ENCODE measurements around the gene ENGASE.
"Not testable (repeated sequence)": the region's sequence is repeated elsewhere in the genome, so short reads cannot be mapped to it uniquely, and the experiment has no call there.

ENGASE gene

GRCh38 chr17:79074649-79075445 lies at the start of gene ENGASE:
ENGASE (plus strand) TSS chr17:79074824; CDS start chr17:79074945, 121 bp downstream.
- peak; percentile 91 for DNase-seq

DNA sequence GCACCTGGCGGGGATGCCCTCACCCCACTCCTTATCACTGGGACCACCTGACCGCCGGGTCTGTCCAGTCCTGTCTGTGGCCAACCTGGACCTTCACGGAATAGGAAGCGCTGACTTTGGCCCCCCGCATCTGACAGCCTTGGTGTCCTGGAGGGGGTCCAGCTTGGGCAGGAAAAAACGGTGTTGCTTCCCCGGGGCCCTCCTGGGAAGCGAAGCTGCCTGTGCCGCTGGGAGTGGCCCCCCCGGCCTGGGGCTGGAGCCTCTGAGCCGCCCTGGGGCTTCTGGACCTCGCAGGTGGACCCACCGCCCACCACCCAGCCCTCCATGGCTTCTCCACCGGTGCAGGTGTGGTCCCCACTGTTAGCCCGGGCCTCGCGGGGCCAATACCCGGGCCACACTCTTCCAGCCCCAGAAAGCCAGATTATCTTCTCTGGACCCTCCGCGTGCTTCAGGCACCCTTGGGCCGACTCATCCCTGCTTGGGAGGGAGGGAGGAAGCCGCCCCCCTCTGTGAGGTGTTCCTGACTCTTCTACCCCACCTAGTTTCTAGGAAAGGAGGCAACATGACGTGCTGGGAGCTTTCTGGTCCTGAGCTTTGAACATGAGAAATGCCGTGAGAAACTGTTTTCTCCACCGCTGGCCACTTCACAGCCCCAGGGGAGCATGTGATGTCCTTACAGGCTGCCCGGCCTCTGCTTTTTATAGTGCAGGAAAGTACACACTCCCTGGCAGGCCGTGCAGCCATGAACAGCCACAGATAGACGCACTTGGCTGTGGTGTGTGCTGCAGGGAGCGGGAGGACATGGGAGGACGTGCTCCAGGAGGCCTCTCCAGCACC lies 49.5 kb upstream of the ENGASE start:
- no peak for DNase-seq

DNA sequence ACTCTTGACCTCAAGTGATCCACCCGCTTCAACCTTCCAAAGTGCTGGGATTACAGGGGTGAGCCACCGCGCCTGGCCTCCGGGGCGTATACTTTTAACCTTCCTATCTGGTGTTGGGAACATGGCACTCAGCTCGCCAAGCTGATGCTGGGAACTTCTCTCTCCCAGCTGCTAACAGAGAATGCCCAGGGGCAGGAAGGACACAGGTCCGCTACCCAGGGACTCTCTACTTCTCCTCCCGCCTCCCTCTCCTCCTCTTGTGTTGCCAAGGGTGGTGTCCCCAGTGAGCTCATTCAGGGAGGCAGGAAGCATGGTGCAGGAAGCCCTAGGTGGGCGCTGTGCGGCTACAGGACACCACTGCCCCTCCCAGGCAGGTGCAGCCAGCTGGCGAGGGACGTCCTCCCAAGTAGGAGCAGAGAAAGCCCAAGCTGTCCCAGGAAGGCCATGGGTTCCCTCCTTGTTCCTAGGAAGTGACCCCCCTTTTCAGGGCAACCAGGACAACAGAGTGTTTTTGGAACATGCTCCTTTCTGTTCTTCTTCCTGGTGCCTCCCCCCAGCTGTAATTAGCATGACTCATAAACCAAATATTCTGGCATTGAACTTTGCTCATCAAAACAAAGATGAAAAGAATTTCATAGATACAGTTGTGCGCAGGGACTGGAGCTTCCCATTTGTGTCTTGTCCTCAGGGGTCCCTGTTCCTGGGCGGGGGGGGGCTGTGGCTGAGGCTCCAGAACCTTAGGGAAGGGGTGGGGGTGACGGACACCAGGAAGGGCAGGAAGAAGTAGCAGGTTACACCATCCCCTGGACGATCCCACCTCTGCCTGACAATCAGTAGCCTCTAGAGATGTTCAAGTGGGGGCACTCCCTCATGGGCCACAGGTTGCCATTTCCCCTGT lies 48.0 kb upstream of the ENGASE start:
- DNase-seq = no peak

DNA sequence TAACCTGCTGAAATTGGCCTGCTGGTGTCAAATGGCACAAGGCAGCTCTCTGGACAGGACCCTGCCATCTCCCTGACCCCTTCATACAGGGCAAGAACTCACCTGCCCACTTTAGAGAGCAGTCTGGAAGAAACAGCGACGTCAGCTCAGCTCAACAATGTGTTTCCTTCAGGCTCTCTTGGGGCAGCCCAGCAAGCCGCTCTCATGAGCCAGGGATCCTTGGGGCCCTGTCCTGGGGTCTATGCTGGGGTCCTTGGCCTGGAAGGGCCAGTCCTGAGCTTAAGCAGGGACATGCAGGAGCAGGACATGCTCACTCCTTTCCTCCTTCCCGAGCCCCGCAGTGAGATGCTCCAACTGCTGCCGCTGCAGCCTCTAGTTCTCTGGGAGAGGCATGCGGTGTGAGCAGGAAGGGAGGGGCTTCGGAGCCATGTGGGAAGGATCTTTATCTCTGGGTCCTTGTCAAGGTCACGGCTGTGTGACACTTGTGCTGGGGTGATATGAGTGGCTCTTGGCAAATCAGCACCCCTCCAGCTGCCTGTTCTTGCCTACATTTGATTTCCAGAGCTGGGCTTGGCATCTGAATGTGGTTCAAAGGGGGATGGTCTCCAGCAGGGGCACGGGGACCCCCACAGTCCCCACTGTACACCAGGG lies 47.2 kb upstream of the ENGASE start:
- DNase-seq = no peak

DNA sequence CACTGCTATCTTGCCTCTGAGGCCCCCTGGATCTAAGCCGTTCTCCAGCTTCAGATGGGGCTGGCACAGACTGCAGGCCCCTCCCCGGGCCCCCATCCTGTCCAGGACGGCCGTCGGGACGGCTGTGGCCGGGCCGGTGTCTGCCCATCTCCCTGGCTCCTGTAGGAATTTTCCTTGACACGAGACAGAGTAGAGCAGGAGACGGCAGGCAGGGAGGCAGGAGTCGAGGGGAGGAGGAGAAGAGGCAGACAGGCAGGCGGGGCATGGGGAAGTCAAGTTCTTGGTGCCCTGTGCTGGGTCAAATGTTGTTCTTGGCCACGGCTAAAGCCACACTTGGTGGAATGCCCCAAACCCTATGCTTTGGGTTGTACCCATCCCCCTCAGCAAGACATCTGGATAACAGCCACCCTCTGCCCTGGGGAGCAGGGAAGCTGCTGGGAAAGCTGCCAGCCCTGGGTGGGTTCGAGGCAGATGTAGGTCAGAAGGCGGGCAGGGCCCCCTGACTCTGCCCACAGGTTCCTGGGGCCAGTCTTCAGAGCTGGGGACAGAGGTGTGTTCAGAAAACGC lies 46.6 kb upstream of the ENGASE start:
- DNase-seq = no peak

GRCh38 chr17:79028496-79029326 lies 45.9 kb upstream of the ENGASE start:
- DNase-seq = no peak

DNA sequence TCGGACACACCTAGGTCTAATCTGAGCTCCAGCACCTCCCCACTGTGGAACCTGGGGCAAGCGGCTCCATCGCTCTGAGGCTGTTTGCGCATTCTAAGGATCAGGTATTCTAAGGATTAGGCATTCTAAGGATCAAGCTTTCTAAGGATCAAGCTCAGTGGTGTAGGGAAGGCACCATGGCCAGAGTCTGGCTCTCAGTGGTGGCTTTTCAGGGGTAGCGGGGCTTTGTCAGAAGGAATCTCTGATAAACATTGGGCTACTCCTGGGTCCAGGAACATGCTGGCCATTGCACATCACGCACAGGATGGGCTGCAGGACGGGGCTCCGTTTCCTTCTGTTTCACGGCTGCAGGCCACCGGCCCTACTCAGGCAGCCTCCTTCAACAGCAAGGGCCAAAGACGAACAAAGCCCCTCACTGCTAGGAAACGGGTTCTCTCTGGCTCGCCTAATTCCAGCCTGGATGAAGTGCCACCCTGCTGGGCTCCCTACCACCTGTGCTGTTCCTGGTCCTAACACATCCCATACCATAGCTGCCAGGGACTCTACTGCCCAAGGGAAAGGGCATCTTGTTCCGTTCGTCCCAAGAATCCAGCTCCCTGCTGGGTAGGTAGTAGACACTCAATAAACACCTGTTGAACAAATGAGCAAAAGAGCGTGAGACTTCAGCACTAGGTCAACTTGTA lies 45.2 kb upstream of the ENGASE start:
- DNase-seq = no peak

DNA sequence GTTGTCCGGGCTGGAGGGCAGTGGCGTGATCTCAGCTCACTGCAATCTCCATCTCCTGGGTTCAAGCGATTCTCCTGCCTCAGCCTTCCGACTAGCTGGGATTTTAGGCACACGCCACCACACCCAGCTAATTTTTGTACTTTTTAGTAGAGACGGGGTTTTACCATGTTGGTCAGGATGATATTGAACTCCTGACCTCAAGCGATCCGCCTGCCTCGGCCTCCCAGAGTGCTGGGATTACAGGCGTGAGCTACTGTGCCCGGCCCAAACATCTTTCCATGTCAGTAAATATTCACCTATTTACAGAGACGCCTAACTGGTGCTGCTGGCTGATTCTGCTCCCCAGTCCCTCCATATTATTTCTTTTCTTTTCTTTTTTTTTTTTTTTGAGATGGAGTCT lies 44.0 kb upstream of the ENGASE start:
- not testable (repeated sequence) for DNase-seq

- no peak for DNase-seq
These were observed 42.4 kb upstream of the ENGASE start for GRCh38 chr17:79031996-79032875.

DNA sequence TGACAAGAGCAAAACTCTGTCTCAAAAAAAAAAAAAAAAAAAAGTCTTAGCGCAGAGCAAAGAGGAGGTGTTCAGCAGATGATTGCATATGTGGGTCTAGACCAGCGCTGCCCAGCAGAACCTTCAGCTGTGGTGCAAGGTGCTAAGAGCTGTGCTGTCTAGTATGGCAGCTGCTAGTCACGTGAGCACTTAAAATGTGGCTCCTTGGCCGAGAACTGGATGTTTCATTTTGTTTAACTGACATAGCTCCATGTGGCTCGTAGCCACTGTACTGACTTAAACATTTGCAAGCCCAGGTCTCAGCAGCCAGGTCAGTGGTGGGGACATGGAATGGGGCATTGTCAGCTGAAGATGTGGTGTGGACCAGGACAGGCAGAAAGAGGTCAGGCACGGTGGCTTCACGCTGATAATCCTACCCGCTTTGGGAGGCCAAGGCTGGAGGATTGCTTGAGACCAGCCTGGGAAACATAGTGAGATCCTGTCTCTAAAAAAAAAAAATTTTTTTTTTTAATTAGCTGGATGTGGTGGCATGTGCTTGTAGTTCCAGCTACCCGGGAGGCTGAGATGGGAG lies 41.5 kb upstream of the ENGASE start:
- DNase-seq = no peak

GRCh38 chr17:79033741-79034501 lies 40.7 kb upstream of the ENGASE start:
- no peak for DNase-seq

GRCh38 chr17:79034931-79035485 lies 39.6 kb upstream of the ENGASE start:
- no peak for DNase-seq

GRCh38 chr17:79035686-79036085 lies 38.9 kb upstream of the ENGASE start:
- no peak for DNase-seq

DNA sequence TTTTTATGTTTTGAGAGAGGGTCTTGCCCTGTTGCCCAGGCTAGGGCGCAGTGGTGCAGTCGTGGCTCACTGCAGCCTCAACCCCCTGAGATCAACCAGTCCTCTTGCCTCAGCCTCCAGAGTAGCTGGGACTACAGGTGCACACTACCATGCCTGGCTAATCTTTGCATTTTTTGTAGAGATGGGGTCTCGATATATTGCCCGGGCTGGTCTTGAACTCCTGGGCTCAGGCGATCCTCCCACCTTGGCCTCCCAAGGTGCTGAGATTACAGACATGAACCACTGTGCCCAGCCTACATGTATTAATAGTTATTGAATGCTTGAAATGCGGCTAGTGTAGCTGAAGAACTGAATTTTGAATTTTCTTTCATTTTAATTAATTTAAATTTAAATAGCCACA lies 38.4 kb upstream of the ENGASE start:
- no peak for DNase-seq

GRCh38 chr17:79036596-79036995 lies 38.0 kb upstream of the ENGASE start:
- DNase-seq = no peak

- no peak for DNase-seq
These were observed 36.0 kb upstream of the ENGASE start for GRCh38 chr17:79038545-79039135.

DNA sequence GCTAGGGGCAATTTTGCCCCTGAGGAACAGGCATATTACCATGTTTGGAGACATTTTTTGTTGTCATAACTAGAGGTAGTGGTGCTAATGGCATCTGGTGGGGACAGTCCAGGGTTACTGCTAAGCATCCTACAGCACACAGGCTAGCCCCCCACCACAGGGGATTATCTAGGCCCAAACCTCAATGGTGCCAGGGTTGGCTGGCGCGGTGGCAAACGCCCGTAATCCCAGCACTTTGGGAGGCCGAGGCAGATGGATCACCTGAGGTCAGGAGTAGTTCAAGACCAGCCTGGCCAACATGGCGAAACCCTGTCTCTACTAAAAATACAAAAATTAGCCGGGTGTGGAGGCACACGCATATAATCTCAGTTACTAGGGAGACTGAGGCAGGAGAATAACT lies 35.5 kb upstream of the ENGASE start:
- no peak for DNase-seq

DNA sequence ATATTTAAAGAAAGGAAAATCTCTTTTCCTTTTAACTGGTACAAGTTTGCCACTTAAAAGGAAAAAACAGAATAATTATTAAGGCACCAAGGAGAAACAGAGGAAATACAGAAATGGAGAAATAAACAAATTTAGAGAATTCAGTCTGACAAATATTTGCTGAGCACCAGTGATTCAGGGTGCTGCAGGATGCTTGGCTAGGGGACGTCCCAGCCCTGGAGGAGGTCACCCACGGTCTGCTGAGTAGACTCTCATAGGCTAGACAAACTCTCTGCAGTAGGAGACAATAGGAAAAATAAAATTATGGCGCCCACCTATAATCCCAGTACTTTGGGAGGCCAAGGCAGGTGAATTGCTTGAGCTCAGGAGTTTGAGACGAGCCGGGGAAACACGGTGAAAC lies 34.7 kb upstream of the ENGASE start:
- DNase-seq = no peak
